CD14-positive monocyte (primary cell): ENCODE measurements around the gene NAXD. TPM values are rescaled to one million over a fixed set of nuclear protein-coding genes. Genes with fewer than 3 reads are reported as not detected.

Experiments
- DNase-seq, 3 donors: peaks; one replicate each; pipeline ENCODE4 v3.0.0-alpha.2; 2011 to 2022
- H2AFZ ChIP-seq: 2 replicates; pipeline ENCODE4 v1.6.0; 2012; ENCODE audit warnings: mild to moderate bottlenecking, low read depth, low read length, inconsistent platforms; ENCODE audit not compliant: insufficient read depth, poor library complexity, severe bottlenecking
- H3K27ac ChIP-seq, 2 donors: 1 replicate in 1 of 2; 2 replicates in 1 of 2; pipeline ENCODE4 v1.5.1; 2012 to 2013; ENCODE audit warnings: low read length in 2 of 2, control low read depth in 1 of 2, inconsistent platforms in 1 of 2, low read depth in 1 of 2, mild to moderate bottlenecking in 1 of 2
- H3K27me3 ChIP-seq, 2 donors: one replicate each; pipeline versions ENCODE4 v1.6.0 to v1.6.1; 2011 to 2013; ENCODE audit warnings: low read length in 2 of 2; ENCODE audit not compliant: control insufficient read depth in 2 of 2, insufficient read depth in 2 of 2
- H3K36me3 ChIP-seq, 2 donors: replicated peaks in 1 of 2; 1 replicate in 1 of 2; 2 replicates in 1 of 2; pipeline versions ENCODE4 v1.5.1 to v1.6.1; 2012 to 2013; ENCODE audit warnings: low read length in 2 of 2, control low read depth in 1 of 2, inconsistent platforms in 1 of 2, mild to moderate bottlenecking in 1 of 2; ENCODE audit not compliant: insufficient read depth in 2 of 2, control insufficient read depth in 1 of 2
- H3K4me1 ChIP-seq, 2 donors: 1 replicate in 1 of 2; 2 replicates in 1 of 2; pipeline versions ENCODE4 v1.5.1 to v1.6.1; 2012 to 2013; ENCODE audit warnings: low read length in 2 of 2, control low read depth in 1 of 2, inconsistent platforms in 1 of 2, mild to moderate bottlenecking in 1 of 2, moderate library complexity in 1 of 2; ENCODE audit not compliant: insufficient read depth in 2 of 2, control insufficient read depth in 1 of 2
- H3K4me2 ChIP-seq: replicated peaks from 2 replicates; pipeline ENCODE3; 2012; ENCODE audit warnings: low read length, moderate library complexity, mild to moderate bottlenecking; ENCODE audit not compliant: poor library complexity, severe bottlenecking; ENCODE audit errors: extremely low read depth
- H3K4me3 ChIP-seq, 3 experiments: fragments of 200-600 bp in 1 of 3; sonication (generic) in 1 of 3; replicated peaks in 1 of 3; 1 replicate in 2 of 3; 2 replicates in 1 of 3; pipeline ENCODE4 v1.5.1; 2011 to 2013; ENCODE audit warnings: low read length in 3 of 3, mild to moderate bottlenecking in 3 of 3, control low read depth in 2 of 3, low read depth in 2 of 3, inconsistent platforms in 1 of 3, moderate library complexity in 1 of 3
- H3K79me2 ChIP-seq: 2 replicates; pipeline ENCODE4 v1.6.0; 2012; ENCODE audit warnings: mild to moderate bottlenecking, control low read depth, inconsistent platforms, low read length, moderate library complexity; ENCODE audit not compliant: insufficient read depth
- H3K9ac ChIP-seq: 2 replicates; pipeline ENCODE4 v1.6.0; 2017; ENCODE audit warnings: low read length, mild to moderate bottlenecking; ENCODE audit not compliant: insufficient read depth, poor library complexity, severe bottlenecking
- H3K9me3 ChIP-seq, 2 donors: replicated peaks in 1 of 2; 1 replicate in 1 of 2; 2 replicates in 1 of 2; pipeline versions ENCODE4 v1.5.1 to v1.6.1; 2012 to 2013; ENCODE audit warnings: low read length in 2 of 2, control low read depth in 1 of 2; ENCODE audit not compliant: control insufficient read depth in 1 of 2, insufficient read depth in 1 of 2
- H4K20me1 ChIP-seq: 2 replicates; pipeline ENCODE4 v1.6.0; 2012; ENCODE audit warnings: mild to moderate bottlenecking, low read length, control low read depth, moderate library complexity; ENCODE audit not compliant: insufficient read depth
- H3K27ac Mint-ChIP-seq, 7 donors: one replicate each; pipeline ENCODE4 v1.8.0; 2020; ENCODE audit warnings: mild to moderate bottlenecking in 7 of 7, mixed read lengths in 7 of 7, moderate library complexity in 6 of 7, inconsistent platforms in 2 of 7
- H3K27me3 Mint-ChIP-seq, 3 donors: one replicate each; pipeline ENCODE4 v1.8.0; 2021 to 2022; ENCODE audit warnings: low read depth in 3 of 3, mild to moderate bottlenecking in 3 of 3, mixed read lengths in 3 of 3, moderate library complexity in 3 of 3, inconsistent platforms in 1 of 3
- H3K36me3 Mint-ChIP-seq, 2 donors: one replicate each; pipeline ENCODE4 v1.8.0; 2020; ENCODE audit warnings: mixed read lengths in 2 of 2, inconsistent platforms in 1 of 2, mild to moderate bottlenecking in 1 of 2
- H3K4me1 Mint-ChIP-seq: one replicate; pipeline ENCODE4 v1.8.0; 2020; ENCODE audit warnings: mild to moderate bottlenecking, mixed read lengths
- H3K4me3 Mint-ChIP-seq, 2 donors: one replicate each; pipeline ENCODE4 v1.8.0; 2020; ENCODE audit warnings: mild to moderate bottlenecking in 2 of 2, mixed read lengths in 2 of 2, moderate library complexity in 1 of 2
- H3K9me3 Mint-ChIP-seq, 7 donors: one replicate each; pipeline ENCODE4 v1.8.0; 2020 to 2022; ENCODE audit warnings: mixed read lengths in 7 of 7, mild to moderate bottlenecking in 6 of 7, moderate library complexity in 6 of 7, inconsistent platforms in 2 of 7
- WGBS: methylation state at CpG from one replicate; pipeline ENCODE4 v1.1.5; 2013; ENCODE audit warnings: missing lambda C conversion rate; ENCODE audit not compliant: insufficient coverage; 5-methylcytosine and 5-hydroxymethylcytosine counted together
- intact Hi-C, 2 donors: fragments of 100-400 bp; cut with micrococcal nuclease; formaldehyde crosslinking; loops; one replicate each; pipeline versions ENCODE4 v1.15.0 to v1.15.1; 2023
- polyA plus RNA-seq, 3 donors: library from polyadenylated mRNA; depleted of rRNA in 1 of 3; unstranded in 2 of 3; stranded (reverse) in 1 of 3; fragments of 300-500 nt in 2 of 3; fragments of >200 nt in 1 of 3; fragmentation: Illumina TruSeq in 2 of 3; gene quantifications; 1 replicate in 2 of 3; 2 replicates in 1 of 3; pipeline ENCODE4 v1.2.3, GENCODE V29; 2012 to 2021
- TF ChIP-seq, protein P1 (sequence below): fragments of 200-600 bp; IDR thresholded peaks from one replicate; pipeline ENCODE4 v1.8.0; 2022; ENCODE audit warnings: antibody characterized with exemption, mild to moderate bottlenecking

The NAXD gene
- polyA plus RNA-seq, 3 donors: 7.4 to 22.8 (median 8.5) TPM

DNA sequence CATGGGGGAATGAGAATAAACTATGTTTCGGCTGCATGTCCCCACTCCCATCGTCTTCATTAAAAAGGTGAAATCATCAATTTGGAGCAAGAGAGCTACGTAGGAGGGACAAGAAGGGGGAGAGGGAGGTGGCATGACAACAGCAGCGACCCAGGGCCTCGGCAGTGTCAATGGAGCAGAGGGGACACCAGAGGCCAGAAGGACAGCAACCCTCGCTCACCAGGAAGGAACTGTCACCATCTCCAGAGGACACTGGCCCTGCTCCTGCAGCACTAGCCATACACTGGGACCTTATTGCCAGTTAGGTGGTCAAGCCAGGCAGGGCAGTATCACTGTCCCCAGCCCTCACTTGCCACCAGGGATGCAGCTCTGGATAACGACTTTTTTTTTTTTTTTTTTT is 34.2 kb downstream of the NAXD start:
- Mint-ChIP-seq H3K4me3 (no peak overlapping the region), H3K4me1 (peaks cover 18% of the 10 kb centered on the region), H3K27me3 (peaks cover 0 to 2% (median 0%) of the 10 kb centered on the region in 3 donors), H3K27ac (peak overlapping the region in 3 of 7 donors; percentile 6 to 45 (median 36)), H3K9me3 (no peaks in the 10 kb centered on the region), H3K36me3 (peaks cover 72 to 92% of the 10 kb centered on the region in 2 donors)
- peaks cover 81 to 99% of the 10 kb centered on the region in 2 donors for H3K36me3 ChIP-seq
- no peak overlapping the region for H3K9ac ChIP-seq
- no peak overlapping the region for H3K4me3 ChIP-seq
- intact Hi-C loops: loop anchor here in 1 of 2 donors (5.0 kb wide), 1 partner anchor 168 kb away; no protein-coding TSS in a partner anchor
- peaks cover 8 to 15% of the 10 kb centered on the region in 2 donors for H3K4me1 ChIP-seq
- TF ChIP-seq, protein P1, sequence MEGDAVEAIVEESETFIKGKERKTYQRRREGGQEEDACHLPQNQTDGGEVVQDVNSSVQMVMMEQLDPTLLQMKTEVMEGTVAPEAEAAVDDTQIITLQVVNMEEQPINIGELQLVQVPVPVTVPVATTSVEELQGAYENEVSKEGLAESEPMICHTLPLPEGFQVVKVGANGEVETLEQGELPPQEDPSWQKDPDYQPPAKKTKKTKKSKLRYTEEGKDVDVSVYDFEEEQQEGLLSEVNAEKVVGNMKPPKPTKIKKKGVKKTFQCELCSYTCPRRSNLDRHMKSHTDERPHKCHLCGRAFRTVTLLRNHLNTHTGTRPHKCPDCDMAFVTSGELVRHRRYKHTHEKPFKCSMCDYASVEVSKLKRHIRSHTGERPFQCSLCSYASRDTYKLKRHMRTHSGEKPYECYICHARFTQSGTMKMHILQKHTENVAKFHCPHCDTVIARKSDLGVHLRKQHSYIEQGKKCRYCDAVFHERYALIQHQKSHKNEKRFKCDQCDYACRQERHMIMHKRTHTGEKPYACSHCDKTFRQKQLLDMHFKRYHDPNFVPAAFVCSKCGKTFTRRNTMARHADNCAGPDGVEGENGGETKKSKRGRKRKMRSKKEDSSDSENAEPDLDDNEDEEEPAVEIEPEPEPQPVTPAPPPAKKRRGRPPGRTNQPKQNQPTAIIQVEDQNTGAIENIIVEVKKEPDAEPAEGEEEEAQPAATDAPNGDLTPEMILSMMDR: no peak
- peaks cover 83% of the 10 kb centered on the region for H4K20me1 ChIP-seq
- H3K27ac ChIP-seq: peak overlapping the region in 1 of 2 donors; percentile 41
- H3K79me2 ChIP-seq: peaks cover 61% of the 10 kb centered on the region
- H3K27me3 ChIP-seq: no peaks in the 10 kb centered on the region
- DNase-seq: no peak
- 98% methylated on average over 5 of the region's 7 CpGs for WGBS
- no peaks in the 10 kb centered on the region for H3K9me3 ChIP-seq
- H3K4me2 ChIP-seq: no peak overlapping the region
- H2AFZ ChIP-seq: no peak overlapping the region

DNA sequence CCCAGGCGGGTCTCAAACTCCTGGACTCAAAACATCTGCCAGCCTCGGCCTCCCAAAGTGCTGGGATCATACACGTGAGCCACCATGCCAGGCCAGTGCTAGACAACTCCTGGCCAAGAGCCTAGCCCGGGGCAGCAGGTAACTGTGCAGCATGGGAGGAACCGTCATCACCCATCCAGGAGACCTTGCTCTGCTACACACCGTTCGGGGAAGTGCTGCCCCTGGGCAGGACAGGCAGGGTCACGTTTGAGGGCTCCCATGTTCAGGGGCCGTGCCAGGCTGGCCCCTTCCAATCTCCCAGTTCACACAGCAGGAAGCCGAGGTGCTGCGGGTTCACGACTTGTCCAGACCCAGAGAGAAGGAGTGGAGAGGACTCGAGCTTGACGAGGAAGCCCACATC is 35.1 kb downstream of the NAXD start:
- Histone ChIP-seq H3K4me1 (peaks cover 2 to 6% of the 10 kb centered on the region in 2 donors), H3K9ac (no peak overlapping the region), H3K27me3 (no peaks in the 10 kb centered on the region), H3K79me2 (peaks cover 69% of the 10 kb centered on the region), H3K9me3 (no peaks in the 10 kb centered on the region), H3K27ac (peak overlapping the region in 1 of 2 donors; percentile 42), H4K20me1 (peaks cover 74% of the 10 kb centered on the region), H2AFZ (no peak overlapping the region), H3K4me2 (no peak overlapping the region), H3K4me3 (no peak overlapping the region), H3K36me3 (peaks cover 85 to 99% of the 10 kb centered on the region in 2 donors)
- Mint-ChIP-seq H3K9me3 (no peaks in the 10 kb centered on the region), H3K27ac (peak overlapping the region in 1 of 7 donors; percentile 46), H3K36me3 (peaks cover 76 to 93% of the 10 kb centered on the region in 2 donors), H3K4me1 (peaks cover 15% of the 10 kb centered on the region), H3K4me3 (no peak overlapping the region), H3K27me3 (peaks cover 0 to 2% (median 0%) of the 10 kb centered on the region in 3 donors)
- intact Hi-C loops: no loop called here
- TF ChIP-seq, protein P1: no peak
- 98% methylated on average over 11 of the region's 14 CpGs for WGBS
- DNase-seq: no peak
